Raji (cell line): ENCODE results near the gene EFNA5.

Experiments
- POLR2A ChIP-seq: IDR thresholded peaks from 2 replicates; pipeline ENCODE4 v1.6.1; 2011; ENCODE audit warnings: low read depth, low read length, control low read depth; ENCODE audit not compliant: insufficient read depth

Gene EFNA5

DNA sequence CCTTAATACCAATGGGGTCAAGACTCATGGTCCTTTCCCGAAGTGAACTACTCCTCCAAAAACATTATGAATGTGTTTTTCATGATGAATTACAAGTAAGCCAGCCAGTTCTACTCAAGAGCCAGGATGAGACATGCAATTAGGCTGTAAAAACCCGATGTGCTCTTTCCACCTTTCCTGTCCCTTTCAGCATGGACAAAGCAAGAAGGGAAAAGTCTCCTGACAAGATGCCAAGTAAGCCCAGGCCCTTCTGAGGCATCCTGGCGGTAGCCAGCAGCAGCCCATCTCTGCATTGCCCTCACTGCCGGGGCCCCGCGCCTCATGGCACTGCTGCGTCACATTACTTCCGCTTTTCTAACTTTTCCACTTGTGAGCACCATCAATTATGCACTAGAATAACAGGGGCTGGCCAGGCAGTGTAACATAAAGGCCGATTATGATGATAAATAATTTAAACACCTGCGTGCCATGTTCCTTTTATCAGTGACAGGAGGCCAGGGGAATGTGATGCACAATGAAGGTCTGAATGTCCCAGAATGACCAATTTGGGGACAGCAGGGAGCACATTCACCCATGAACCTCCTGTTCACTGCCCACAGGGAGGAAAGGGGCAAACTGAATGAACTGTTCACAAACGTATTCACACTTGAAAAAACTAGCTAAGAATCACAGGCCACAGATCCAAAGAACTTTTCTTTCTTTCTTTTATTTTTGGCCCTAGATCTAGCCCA lies 37.4 kb downstream of the EFNA5 start:
- no peak for TF ChIP-seq POLR2A

DNA sequence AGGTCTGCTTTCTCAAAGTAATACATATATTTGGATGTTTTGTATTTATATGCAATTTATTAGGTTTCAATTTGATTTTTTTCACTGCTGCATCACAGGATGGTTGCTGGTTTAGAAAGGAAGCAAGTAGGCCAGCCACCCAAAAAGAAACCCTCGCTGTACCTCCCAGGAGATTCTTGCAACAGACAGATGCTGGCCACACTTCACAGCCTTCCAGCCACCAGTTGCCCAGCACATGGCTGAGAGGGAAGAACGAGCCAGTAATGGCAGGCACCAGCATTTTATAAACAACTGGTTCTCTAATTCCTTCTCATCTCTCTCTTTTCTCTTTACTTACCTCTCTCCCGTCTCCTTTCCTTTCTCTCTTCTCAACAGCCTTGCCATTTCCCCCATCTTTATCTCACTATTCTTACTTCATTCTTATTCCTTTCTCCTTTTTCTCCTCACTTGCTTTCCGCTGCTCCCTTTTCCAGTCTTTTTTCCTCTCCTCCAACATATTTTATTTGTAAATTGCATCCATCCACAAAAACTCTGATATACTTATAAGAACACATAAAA lies 38.9 kb downstream of the EFNA5 start:
- TF ChIP-seq POLR2A: no peak

DNA sequence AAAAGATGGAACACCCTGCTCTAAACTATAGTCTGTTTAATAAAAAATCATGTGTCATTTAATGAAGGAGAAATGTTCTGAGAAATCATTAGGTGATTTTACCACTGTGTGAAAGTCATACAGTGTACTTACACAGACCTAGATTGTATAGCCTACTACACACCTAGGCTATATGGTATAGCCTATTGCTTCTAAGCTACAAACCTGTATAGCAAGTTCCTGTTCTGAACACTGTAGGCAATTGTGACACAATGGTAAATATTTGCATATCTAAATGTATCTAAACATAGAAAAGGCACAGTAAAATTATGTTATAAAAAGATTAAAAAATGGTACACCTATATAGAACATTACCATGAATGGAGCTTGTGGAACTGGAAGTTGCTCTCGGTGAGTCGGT lies 40.6 kb downstream of the EFNA5 start:
- no peak for TF ChIP-seq POLR2A

DNA sequence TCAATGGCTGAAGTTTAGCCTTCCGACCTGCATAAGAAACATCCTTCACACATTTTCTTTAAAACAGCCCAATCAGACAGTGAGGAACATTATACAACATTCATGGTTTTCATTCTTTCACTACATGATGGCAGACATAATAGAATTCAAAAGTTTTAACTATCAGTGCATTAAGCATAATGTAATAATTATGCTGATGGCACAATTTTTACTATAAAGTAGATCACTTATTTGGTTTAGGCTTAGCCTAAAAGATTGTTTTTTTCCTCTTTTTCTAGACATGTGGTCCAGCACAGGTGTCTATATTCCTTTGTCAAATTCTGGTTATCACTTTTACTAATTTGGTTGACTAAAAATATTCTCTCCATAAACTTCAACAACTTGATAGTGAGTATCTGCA lies 46.5 kb downstream of the EFNA5 start:
- no peak for TF ChIP-seq POLR2A

DNA sequence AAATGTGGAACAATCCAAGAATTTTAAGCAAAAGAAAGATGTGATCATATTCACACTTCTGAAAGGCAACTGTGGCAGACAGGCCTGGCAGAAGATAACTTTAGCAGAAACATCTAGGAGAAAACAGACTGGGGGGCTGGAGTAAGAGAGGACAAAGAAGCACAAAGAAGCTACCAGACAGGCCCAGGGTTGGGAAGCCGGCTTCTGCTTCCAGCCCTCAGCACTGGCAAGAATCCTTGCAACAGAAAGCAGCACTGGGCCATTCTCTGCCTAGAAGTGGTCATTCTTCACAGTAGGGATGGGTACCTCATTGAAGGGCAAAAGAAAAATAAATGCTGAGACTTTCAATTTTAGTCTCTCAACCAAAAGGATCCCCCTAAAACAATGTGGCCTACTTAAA lies 49.6 kb downstream of the EFNA5 start:
- no peak for TF ChIP-seq POLR2A

DNA sequence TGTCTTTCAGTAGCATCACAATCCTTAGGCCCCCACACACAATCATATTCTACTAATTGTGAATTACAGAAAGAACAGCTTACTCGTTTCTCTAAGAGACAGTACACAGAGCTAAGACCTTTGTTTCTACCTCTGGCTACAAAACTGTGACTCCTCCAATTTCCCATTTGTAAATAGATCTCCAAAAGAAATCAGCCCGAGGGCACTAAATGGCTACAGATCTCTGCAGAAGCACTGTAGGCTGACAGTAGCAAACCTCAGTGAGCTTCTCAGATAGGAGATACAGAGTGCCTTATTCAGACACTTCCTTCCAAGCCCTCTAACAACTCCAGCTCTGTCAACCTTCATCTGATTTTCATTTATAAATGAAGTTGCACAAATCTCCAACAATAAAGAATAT lies 51.0 kb downstream of the EFNA5 start:
- TF ChIP-seq POLR2A: no peak

DNA sequence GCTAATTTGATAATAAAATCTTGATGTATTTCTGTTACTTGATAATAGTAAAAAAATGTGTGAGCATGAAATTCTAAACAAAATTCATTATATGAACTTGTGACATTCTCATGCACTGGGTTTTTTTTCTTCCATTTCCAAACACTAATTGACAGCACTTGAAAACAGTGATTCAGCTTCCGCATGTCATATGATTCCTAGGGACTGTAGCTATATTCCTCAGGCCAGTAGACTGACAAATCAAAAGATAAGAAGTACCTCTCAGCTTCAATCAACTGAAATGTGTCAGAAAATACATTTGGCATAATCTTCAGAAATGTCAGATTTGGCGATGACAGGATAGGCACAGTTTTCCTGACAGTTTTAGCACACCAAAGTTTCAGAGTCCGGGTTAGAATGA lies 52.5 kb downstream of the EFNA5 start:
- TF ChIP-seq POLR2A: no peak

DNA sequence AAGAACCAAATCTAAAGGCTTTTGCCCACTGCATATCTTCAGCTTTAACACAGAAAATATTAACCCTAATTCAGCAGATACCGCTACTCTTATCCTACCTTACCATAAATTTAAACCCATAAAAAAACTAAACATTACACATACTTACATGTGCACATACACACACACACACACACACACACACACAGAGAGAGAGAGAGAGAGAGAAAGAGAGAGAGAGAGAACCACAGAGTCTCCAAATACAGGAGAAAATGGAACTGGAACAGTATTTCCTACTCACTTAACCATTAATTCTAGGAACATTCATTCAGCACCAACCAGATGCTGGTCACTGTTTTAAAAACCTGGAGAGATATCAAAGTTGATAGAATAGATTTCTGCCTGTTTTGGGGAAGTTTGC lies 53.7 kb downstream of the EFNA5 start:
- no peak for TF ChIP-seq POLR2A

DNA sequence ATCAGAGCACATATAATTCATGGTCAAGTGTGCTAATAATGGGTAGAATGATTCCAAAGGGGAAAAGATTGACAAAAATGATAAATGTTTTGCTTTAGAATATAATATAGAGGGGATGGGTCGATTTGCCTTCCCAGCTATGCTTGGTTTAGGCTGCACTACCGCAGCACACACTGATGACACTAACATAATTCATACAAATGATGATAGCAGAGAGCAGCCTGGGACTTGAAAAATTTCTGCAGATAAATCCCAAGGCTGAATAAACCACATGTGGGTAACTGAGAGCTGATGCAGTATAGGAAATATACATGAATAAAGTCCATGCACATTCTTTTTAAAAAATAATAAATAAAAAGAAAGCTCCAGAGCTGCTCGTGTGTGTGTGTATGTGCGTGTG lies 54.5 kb downstream of the EFNA5 start:
- no peak for TF ChIP-seq POLR2A

DNA sequence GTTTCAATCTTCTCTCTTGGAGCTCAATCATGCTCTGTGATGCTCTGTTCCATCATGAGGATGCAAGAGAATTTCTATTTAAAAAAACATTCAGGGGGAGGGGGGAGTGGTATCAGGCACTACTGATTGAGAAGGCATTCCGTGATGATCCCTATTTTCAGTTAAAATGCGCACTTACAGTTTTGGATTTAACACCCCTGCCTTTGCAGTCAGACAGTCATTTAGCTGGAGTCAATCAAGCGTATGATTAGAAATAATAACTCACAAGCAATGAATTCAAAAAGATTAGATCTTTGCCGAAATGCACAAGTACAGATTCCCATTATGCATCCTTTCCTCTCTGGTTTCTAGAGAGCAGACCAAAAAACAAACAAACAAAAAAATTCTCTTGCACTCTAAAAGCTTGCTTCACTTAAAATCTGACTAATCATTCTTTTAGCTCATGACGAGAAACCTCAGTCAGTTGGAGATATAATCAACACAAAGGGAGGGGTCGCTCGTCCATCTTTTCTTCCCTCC lies 55.4 kb downstream of the EFNA5 start:
- TF ChIP-seq POLR2A: no peak

DNA sequence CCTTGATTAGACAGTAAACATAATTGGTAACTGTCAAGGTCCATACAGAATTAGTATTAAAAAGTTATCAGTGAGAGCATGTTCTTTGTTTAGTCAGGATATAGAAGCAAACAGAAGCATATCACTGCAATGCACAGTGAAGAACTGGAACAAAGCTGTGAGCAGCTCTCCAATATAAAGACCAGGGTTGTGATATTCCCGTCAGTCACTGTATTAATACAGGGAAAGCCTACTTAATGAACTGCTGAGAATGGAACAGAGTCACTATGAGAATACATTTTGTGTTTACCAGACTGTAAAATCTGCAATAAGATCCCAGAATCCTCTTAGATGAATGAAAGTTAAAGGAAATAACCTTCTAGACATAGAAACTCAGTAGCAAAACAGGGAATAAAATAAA lies 58.2 kb downstream of the EFNA5 start:
- no peak for TF ChIP-seq POLR2A

DNA sequence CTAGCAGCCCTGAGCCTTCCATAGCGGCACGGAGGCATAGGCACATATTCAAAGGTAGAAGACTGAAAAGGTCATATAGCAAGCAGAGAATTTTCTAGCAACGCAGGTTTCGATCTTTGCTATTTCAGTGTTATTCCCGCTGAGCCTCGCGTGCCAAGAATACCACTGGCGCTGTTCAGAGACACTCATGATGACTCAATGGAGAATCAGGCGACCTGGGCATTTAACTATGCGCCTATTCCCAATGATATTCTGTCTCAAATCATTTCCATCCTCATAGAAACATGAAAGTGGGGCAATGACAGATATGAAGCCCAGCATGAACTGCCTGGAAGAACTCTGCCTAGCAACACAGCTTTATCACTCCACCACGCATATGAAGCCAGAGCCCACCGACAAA lies 59.9 kb downstream of the EFNA5 start:
- no peak for TF ChIP-seq POLR2A

DNA sequence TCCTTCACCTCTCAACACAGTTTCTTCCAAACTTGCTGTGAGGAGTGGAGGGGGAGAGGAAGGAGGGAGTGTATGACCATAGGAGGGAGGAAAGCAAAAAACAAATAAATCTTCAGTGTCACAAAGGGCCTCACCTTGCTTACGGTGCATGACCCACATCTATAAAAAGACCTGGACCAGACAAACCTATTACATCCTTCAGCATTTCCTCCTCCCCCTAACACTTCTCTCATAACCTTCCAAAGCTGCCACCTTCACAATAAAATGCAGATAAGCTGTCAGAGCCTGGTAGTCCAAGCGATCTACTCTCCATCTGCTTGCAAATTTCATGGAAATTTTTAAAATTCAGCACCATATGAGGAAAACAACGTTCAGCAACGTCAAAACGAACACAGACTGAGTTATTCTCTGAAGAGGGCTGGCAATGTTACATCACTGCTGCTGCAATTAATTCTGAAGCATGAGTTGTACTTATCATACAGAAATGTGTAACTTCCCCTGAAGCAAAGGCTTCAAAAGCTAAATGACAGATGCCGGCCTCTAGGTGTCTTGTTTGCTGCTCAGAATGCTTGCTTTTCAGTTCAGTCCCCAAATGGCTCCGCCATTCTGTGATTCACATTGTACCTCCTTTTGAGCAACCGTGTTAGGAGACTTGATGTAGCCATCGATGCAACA lies 62.9 kb downstream of the EFNA5 start:
- TF ChIP-seq POLR2A: no peak

DNA sequence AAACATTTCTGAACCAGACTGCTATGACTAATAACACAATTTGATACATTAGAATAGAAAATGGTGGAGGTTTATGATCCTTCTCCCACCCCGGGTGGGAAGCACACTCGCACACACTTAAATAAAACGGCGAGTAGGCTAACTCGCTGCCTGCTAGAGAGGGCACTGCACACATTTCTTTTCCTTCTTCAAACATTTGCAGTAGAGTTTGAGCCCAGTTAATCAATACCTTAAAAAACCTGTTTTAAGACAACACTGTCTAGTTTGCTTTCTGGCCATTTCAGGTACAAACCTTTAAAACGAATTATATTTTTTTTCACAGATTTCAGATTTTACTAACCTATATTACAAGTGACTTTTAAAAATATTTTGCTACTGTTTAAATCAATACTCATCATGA lies 63.5 kb downstream of the EFNA5 start:
- no peak for TF ChIP-seq POLR2A

DNA sequence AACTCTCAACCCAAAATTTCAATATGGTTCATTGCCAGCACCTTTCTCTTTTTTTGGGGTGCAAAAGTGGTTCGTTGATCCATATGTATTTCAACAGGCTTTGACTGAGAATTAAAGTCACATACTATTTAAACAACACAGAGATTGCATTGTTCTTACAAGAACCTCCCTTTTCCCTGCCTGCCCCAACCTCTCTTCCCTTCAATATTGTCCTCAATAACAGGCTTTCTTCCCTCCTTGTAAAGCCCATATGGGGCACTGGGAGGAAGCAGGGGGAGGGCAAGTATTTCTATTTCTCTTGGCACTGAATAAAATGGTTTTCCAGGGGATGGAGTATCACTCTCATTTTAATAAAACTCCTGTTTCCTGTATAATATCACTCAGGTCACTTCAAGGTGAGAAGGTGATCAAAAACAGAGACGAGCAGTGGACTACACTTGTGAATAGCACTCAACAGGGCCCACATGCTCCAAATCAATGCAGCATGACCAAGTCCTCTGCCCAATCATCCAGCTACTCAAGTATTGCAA lies 65.1 kb downstream of the EFNA5 start:
- TF ChIP-seq POLR2A: no peak

DNA sequence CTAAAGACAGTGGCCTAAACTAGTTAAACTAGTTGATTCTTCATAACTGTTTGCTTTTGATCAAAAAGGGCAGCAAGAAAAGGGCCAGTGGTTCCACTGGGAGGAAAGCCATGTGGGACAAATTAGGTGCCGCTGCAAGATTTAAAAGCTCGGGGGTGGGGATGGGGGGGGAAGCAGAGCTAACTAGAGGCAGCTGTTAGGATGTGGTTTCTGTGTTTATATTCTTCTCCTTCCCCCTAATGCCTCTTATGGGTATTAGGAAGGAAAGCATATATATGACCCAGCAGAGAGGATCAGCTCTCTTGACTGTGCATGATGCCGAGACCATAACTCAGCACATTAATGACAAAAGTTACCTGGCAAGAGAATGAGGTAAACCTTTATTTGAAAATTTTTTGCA lies 65.7 kb downstream of the EFNA5 start:
- TF ChIP-seq POLR2A: no peak
